ENCODE measurements around the gene ZDHHC9. TPM values are rescaled to one million over a fixed set of nuclear protein-coding genes. Genes with fewer than 3 reads are reported as not detected.
A peak's percentile ranks its signal among the peaks of the same experiment; 100 is the strongest.

Gene ZDHHC9
- total and polyA plus RNA-seq, 9 of the 15 experiments (the other 6 are each of a cell fraction or from before 2014, with no cell fraction given): 6.8 to 22.4 (median 9.1) TPM

DNA sequence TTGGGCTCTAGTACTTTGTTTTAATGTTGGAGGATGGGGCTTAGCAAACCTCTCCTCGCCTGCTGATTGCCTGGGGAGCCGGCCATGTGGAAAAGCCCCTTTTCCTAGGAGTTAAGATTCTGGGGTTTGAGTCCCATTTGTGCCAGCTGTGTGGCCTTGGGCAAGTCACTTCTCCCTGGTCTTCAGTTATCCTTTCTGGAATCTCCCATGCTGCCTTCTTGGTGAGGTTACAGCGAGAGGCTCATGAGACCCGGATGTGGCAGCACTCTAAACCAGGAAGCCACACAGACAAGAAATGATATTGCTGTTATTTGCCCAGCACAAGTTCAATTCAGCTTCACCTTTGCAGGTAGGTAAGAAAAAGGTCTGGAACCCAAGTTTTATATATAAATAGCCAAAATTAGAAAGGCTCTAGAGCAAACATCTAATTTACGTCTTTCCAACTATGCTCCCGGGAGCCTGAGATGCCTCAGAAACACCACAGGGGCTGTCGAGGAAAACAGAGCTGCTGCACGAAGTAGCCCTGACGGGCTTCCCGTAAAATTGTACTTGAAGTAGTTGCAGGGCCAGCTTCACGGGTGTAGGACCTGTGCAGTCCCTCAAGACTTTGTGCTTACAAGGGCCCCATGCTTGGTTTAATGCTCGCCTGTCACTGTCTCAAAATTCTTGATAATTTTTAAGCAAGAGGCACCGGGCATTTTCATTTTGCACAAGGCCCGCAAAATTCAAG lies 72.3 kb downstream of the ZDHHC9 start (continued):
- TF ChIP-seq, protein P1, sequence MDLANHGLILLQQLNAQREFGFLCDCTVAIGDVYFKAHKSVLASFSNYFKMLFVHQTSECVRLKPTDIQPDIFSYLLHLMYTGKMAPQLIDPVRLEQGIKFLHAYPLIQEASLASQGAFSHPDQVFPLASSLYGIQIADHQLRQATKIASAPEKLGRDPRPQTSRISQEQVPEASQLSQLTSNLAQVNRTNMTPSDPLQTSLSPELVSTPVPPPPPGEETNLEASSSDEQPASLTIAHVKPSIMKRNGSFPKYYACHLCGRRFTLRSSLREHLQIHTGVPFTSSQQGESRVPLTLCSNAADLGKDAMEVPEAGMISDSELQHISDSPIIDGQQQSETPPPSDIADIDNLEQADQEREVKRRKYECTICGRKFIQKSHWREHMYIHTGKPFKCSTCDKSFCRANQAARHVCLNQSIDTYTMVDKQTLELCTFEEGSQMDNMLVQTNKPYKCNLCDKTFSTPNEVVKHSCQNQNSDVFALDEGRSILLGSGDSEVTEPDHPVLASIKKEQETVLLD (IDR thresholded peaks at IDR 0.05): no peak
- TF ChIP-seq, protein P2, sequence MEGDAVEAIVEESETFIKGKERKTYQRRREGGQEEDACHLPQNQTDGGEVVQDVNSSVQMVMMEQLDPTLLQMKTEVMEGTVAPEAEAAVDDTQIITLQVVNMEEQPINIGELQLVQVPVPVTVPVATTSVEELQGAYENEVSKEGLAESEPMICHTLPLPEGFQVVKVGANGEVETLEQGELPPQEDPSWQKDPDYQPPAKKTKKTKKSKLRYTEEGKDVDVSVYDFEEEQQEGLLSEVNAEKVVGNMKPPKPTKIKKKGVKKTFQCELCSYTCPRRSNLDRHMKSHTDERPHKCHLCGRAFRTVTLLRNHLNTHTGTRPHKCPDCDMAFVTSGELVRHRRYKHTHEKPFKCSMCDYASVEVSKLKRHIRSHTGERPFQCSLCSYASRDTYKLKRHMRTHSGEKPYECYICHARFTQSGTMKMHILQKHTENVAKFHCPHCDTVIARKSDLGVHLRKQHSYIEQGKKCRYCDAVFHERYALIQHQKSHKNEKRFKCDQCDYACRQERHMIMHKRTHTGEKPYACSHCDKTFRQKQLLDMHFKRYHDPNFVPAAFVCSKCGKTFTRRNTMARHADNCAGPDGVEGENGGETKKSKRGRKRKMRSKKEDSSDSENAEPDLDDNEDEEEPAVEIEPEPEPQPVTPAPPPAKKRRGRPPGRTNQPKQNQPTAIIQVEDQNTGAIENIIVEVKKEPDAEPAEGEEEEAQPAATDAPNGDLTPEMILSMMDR (IDR thresholded peaks at IDR 0.05 in 2 of 3, conservative IDR thresholded peaks at IDR 0.05 in 1 of 3; ENCODE audit: insufficient read depth in 2 of 3, low read depth in 1 of 3, low read length in 3 of 3): no peak
- TF ChIP-seq NBN (IDR thresholded peaks at IDR 0.05; ENCODE audit: low read depth): no peak

DNA sequence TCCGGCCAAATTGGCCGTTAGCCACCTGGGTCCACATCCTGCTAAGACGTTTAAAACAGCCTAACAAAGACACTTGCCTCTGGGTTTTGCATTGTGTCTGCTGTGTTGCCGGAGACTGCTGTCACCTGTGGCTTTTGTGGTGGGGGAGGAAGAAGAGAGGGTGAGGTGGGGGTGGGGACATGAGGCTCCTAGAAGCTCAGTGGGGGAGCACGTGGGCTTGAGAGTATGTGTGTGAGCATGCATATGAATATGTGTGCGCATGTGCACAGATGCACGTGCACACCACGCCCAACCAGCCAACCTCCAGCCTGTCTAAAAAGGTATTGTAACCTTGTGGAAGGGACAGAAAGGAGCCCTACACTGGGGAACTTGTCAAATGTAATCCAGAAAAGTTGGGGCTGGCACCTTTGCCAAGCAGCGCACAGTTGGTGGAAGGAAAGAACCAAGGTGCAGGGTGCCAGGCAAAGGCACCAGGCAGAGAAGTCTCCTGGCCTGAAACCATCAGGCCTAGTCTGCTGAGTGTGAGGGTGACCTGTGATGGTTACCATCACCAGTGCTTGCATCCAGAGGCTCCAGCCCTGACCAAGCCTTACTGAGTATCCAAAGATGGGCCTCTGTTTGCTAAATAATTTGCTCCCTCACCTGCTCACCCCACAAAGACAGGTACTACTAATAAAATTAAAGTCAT lies 74.1 kb downstream of the ZDHHC9 start:
- no peak overlapping the region for H3K27ac ChIP-seq (ENCODE audit: extremely low read depth, low read depth, low read length)
- in situ Hi-C loops (cut with MboI) (no loop called here), intact Hi-C loops (cut with micrococcal nuclease) (no loop called here)
- no peaks in the 10 kb centered on the region for H3K36me3 ChIP-seq (ENCODE audit: control insufficient read depth, insufficient read depth, low read length)
- ChIA-PET POLR2A (interaction anchor here (0.7 kb wide), 2 partner anchors 10 to 184 kb away, joined by 3 read pairs; partner anchors contain the start of gene SASH3), CTCF (ENCODE audit: low intra/inter-chr PET ratio) (no interaction called here)
- H2AFZ ChIP-seq (ENCODE audit: low read depth, low read length): 0 out of 2 replicates have a peak overlapping the region, but pooled peaks have one; percentile 24
- 44% methylated on average over 8 of the region's 9 CpGs for WGBS (ENCODE audit: insufficient coverage, low coverage, missing lambda C conversion rate)
- H3K9me3 ChIP-seq (replicated peaks; ENCODE audit: control insufficient read depth, insufficient read depth, low read depth, low read length): no peaks in the 10 kb centered on the region
- no peak overlapping the region for H3K4me3 ChIP-seq
- H4K20me1 ChIP-seq (replicated peaks; ENCODE audit: control insufficient read depth, insufficient read depth, low read length): no peaks in the 10 kb centered on the region
- no peaks in the 10 kb centered on the region; a peak in 1 of 5 replicates for H3K4me1 ChIP-seq (replicated peaks in 1 of 2; ENCODE audit: control insufficient read depth in 2 of 2, insufficient read depth in 2 of 2, low read length in 2 of 2)
- no peak overlapping the region for H3K9ac ChIP-seq (ENCODE audit: insufficient read depth in 1 of 2, low read depth in 2 of 2, low read length in 2 of 2)
- no peaks in the 10 kb centered on the region for H3K27me3 ChIP-seq (ENCODE audit: control insufficient read depth in 2 of 2, insufficient read depth in 2 of 2, low read length in 2 of 2)
- no peak overlapping the region for H3K4me2 ChIP-seq (ENCODE audit: insufficient read depth, low read length)
- no TSS peak for BruUV-seq (replicated peaks)
- no peaks in the 10 kb centered on the region for H3K79me2 ChIP-seq (ENCODE audit: control insufficient read depth, insufficient read depth, low read length)
- DNase-seq (ENCODE audit: extremely low read depth in 1 of 4, low spot score in 3 of 4): no peak
- no peaks in the 10 kb centered on the region for H3K9me1 ChIP-seq (ENCODE audit: control insufficient read depth, insufficient read depth, low read length)
- peak; percentile 23; the same call in 1 of the 3 replicates for ATAC-seq
- no peak for FAIRE-seq
- TF ChIP-seq, protein P3, sequence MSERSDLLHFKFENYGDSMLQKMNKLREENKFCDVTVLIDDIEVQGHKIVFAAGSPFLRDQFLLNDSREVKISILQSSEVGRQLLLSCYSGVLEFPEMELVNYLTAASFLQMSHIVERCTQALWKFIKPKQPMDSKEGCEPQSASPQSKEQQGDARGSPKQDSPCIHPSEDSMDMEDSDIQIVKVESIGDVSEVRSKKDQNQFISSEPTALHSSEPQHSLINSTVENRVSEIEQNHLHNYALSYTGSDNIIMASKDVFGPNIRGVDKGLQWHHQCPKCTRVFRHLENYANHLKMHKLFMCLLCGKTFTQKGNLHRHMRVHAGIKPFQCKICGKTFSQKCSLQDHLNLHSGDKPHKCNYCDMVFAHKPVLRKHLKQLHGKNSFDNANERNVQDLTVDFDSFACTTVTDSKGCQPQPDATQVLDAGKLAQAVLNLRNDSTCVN (CRISPR knock-in tag; IDR thresholded peaks at IDR 0.05): no peak
- TF ChIP-seq TEAD2 (tag; IDR thresholded peaks at IDR 0.05) (no peak), NRF1 (conservative IDR thresholded peaks at IDR 0.05 in 1 of 2, IDR thresholded peaks at IDR 0.05 in 1 of 2) (0 out of 4 replicates have a peak, but pooled peaks of 1 of the 2 experiments have one; percentile 27)
- TF ChIP-seq, protein P4, sequence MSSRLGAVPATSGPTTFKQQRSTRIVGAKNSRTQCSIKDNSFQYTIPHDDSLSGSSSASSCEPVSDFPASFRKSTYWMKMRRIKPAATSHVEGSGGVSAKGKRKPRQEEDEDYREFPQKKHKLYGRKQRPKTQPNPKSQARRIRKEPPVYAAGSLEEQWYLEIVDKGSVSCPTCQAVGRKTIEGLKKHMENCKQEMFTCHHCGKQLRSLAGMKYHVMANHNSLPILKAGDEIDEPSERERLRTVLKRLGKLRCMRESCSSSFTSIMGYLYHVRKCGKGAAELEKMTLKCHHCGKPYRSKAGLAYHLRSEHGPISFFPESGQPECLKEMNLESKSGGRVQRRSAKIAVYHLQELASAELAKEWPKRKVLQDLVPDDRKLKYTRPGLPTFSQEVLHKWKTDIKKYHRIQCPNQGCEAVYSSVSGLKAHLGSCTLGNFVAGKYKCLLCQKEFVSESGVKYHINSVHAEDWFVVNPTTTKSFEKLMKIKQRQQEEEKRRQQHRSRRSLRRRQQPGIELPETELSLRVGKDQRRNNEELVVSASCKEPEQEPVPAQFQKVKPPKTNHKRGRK (tag; IDR thresholded peaks at IDR 0.05): no peak

Measured in K562 (cell line).